Body of pancreas (tissue), 4 donors: ENCODE measurements around the gene CSNK1G1. TPM values are rescaled to one million over a fixed set of nuclear protein-coding genes. Genes with fewer than 3 reads are reported as not detected.
A peak's percentile ranks its signal among the peaks of the same experiment; 100 is the strongest.
"Not testable (repeated sequence)": the region's sequence is repeated elsewhere in the genome, so short reads cannot be mapped to it uniquely, and the experiment has no call there.

Source experiments
- ATAC-seq: fragments of 150-250 bp; one replicate; pipeline ENCODE4 v1.9.1; 2016
- DNase-seq, 4 donors: peaks; one replicate each; pipeline ENCODE4 v3.0.0-alpha.2; 2019
- H3K27ac ChIP-seq, 4 donors: fragments of 200-600 bp; sonication (generic); 1 replicate in 3 of 4; 2 replicates in 1 of 4; pipeline versions ENCODE4 v1.5.1 to v1.6.1; 2016 to 2019; ENCODE audit warnings: mild to moderate bottlenecking in 1 of 4, mixed read lengths in 1 of 4, moderate library complexity in 1 of 4
- H3K27me3 ChIP-seq, 2 donors: fragments of 200-600 bp; sonication (generic); one replicate each; pipeline ENCODE4 v1.6.0; 2016; ENCODE audit warnings: mild to moderate bottlenecking in 1 of 2
- H3K36me3 ChIP-seq, 2 donors: fragments of 200-600 bp; sonication (generic); replicated peaks in 1 of 2; 2 replicates each; pipeline ENCODE4 v1.5.1; 2016; ENCODE audit warnings: low read depth in 2 of 2; ENCODE audit not compliant: insufficient read depth in 1 of 2
- H3K4me1 ChIP-seq: fragments of 200-600 bp; sonication (generic); one replicate; pipeline ENCODE4 v1.6.0; 2016
- H3K4me3 ChIP-seq, 2 donors: fragments of 200-600 bp; sonication (generic); 1 replicate in 1 of 2; 2 replicates in 1 of 2; pipeline ENCODE4 v1.5.1; 2016 to 2019
- H3K9me3 ChIP-seq, 3 donors: fragments of 200-600 bp; sonication (generic); 1 replicate in 2 of 3; 2 replicates in 1 of 3; pipeline ENCODE4 v1.5.1; 2016
- CTCF ChIP-seq, 7 experiments: fragments of 450-650 bp in 4 of 7; fragments of 200-600 bp in 3 of 7; sonication (generic) in 3 of 7; IDR thresholded peaks; one replicate each; pipeline ENCODE4 v1.5.1; 2016 to 2019; ENCODE audit warnings: antibody characterized with exemption in 7 of 7
- POLR2A ChIP-seq, 3 donors: fragments of 450-650 bp; IDR thresholded peaks; one replicate each; pipeline ENCODE4 v1.6.1; 2016; ENCODE audit warnings: antibody characterized with exemption in 3 of 3, mild to moderate bottlenecking in 2 of 3
- WGBS, 2 donors: methylation state at CpG; one replicate each; pipeline ENCODE4 v1.1.5; 2017; 5-methylcytosine and 5-hydroxymethylcytosine counted together
- intact Hi-C: fragments of 100-400 bp; cut with DNase I; formaldehyde crosslinking; loops from one replicate; pipeline ENCODE4 v1.15.1; 2023
- total RNA-seq, 2 donors: library from RNA; depleted of rRNA; stranded (reverse); fragments of >200 nt; gene quantifications; one replicate each; pipeline ENCODE4 v1.1.0, GENCODE V29; 2016

CSNK1G1 gene
- total RNA-seq, 2 donors from 2014 or later = 6.7 to 13.8 TPM

- ATAC-seq = no peak
- H3K4me3 ChIP-seq = no peak overlapping the region
- no peaks in the 10 kb centered on the region for H3K36me3 ChIP-seq
- TF ChIP-seq CTCF (IDR thresholded peaks at IDR 0.05) = no peak
- TF ChIP-seq POLR2A (IDR thresholded peaks at IDR 0.05) = no peak
- peaks cover 10% of the 10 kb centered on the region for H3K4me1 ChIP-seq
- peak in 3 of 4 donors; percentile 41 to 52 (median 47) for DNase-seq
- H3K27ac ChIP-seq = peak overlapping the region in 2 of 4 donors; percentile 10 to 16
- intact Hi-C loops = no loop called here
- no peaks in the 10 kb centered on the region for H3K9me3 ChIP-seq
- H3K27me3 ChIP-seq = no peaks in the 10 kb centered on the region
- WGBS, 2 donors = 21 to 31% methylated on average over 2 of the region's 2 CpGs
Measured at GRCh38 chr15:64224511-64224910, 131.5 kb downstream of the CSNK1G1 start.

- TF ChIP-seq POLR2A (IDR thresholded peaks at IDR 0.05) (no peak), CTCF (IDR thresholded peaks at IDR 0.05) (no peak)
- H3K27ac ChIP-seq = no peak overlapping the region
- no peaks in the 10 kb centered on the region for H3K9me3 ChIP-seq
- no peaks in the 10 kb centered on the region for H3K27me3 ChIP-seq
- H3K36me3 ChIP-seq = no peaks in the 10 kb centered on the region
- ATAC-seq (no peak), DNase-seq (no peak)
- H3K4me3 ChIP-seq = no peak overlapping the region
- peaks cover 10% of the 10 kb centered on the region for H3K4me1 ChIP-seq
- intact Hi-C loops = no loop called here
Measured at GRCh38 chr15:64223882-64224281, 132.1 kb downstream of the CSNK1G1 start.

GRCh38 chr15:64222573-64223366 lies 133.2 kb downstream of the CSNK1G1 start:
- intact Hi-C loops = no loop called here
- no peak for ATAC-seq
- H3K36me3 ChIP-seq = no peaks in the 10 kb centered on the region
- H3K27me3 ChIP-seq = no peaks in the 10 kb centered on the region
- H3K27ac ChIP-seq = no peak overlapping the region
- H3K9me3 ChIP-seq = no peaks in the 10 kb centered on the region
- TF ChIP-seq CTCF (IDR thresholded peaks at IDR 0.05) (no peak), POLR2A (IDR thresholded peaks at IDR 0.05) (no peak)
- peaks cover 10% of the 10 kb centered on the region for H3K4me1 ChIP-seq
- no peak overlapping the region for H3K4me3 ChIP-seq
- 79 to 85% methylated on average over 3 of the region's 3 CpGs for WGBS, 2 donors
- no peak for DNase-seq

GRCh38 chr15:64221911-64222310 lies 134.1 kb downstream of the CSNK1G1 start:
- H3K27me3 ChIP-seq, H3K36me3 ChIP-seq, ATAC-seq, H3K27ac ChIP-seq, intact Hi-C loops, DNase-seq, H3K9me3 ChIP-seq, H3K4me3 ChIP-seq: not testable (repeated sequence)
- 64 to 100% methylated on average over 1 of the region's 1 CpG for WGBS, 2 donors
- peaks cover 15% of the 10 kb centered on the region for H3K4me1 ChIP-seq

GRCh38 chr15:64217429-64217750 lies 138.6 kb downstream of the CSNK1G1 start:
- H3K27me3 ChIP-seq = not testable (repeated sequence)
- H3K4me1 ChIP-seq = peaks cover 13% of the 10 kb centered on the region

More at GRCh38 chr15:64217429-64217750, 138.6 kb downstream of the CSNK1G1 start:
- H3K36me3 ChIP-seq, H3K9me3 ChIP-seq, DNase-seq, intact Hi-C loops, H3K4me3 ChIP-seq, H3K27ac ChIP-seq, ATAC-seq: not testable (repeated sequence)
- WGBS, 2 donors = 87 to 90% methylated on average over 5 of the region's 5 CpGs
